Suppressor macrophage (primary cell): ENCODE results near the gene MAP3K4.
A peak's percentile ranks its signal among the peaks of the same experiment; 100 is the strongest.

ENCODE experiments used
- DNase-seq, 4 experiments: peaks; one replicate each; pipeline ENCODE4 v3.0.0-alpha.2; 2020 to 2022
- total RNA-seq, 17 experiments: gene quantifications; one replicate each; lab custom pipeline; 2026; ENCODE audit warnings: mixed read lengths in 6 of 17, inconsistent platforms in 3 of 17; lab: John Stamatoyannopoulos, UW

The MAP3K4 gene
- total RNA-seq: 12.6 to 322 (median 43.3) reads per million in 17 experiments

- peak; percentile 87 to 96 (median 92) for DNase-seq
These were observed at the start of gene MAP3K4 for GRCh38 chr6:160991406-160992060. Gene MAP3K4 (plus strand): TSS chr6:160991769. CDS start chr6:160991932, 163 bp downstream.

- DNase-seq: no peak
These were observed 47.6 kb upstream of the MAP3K4 start for GRCh38 chr6:160943997-160944396.

GRCh38 chr6:160945516-160946177 is 45.9 kb upstream of the MAP3K4 start:
- no peak for DNase-seq

DNA sequence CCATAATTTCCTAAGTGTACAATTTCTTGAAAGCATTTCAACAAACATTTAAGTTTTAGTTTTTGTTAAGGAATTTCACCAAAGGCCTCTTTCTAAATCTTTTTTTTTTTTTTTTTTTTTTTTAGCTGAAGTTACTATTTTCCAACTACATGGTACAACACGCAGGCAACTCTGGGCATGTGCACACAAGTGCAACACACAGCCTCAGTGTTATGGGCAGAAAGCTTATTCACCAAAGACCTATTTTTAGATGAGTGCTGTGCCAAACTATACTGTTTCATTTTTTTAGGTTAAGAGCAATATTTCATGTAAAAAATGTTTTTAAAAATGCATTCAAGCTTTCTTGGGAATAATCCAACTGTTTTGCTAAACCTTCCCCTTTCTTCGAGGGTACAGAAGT is 42.0 kb upstream of the MAP3K4 start:
- DNase-seq: no peak

- DNase-seq: no peak
These were observed 41.1 kb upstream of the MAP3K4 start for GRCh38 chr6:160950507-160950906.

DNA sequence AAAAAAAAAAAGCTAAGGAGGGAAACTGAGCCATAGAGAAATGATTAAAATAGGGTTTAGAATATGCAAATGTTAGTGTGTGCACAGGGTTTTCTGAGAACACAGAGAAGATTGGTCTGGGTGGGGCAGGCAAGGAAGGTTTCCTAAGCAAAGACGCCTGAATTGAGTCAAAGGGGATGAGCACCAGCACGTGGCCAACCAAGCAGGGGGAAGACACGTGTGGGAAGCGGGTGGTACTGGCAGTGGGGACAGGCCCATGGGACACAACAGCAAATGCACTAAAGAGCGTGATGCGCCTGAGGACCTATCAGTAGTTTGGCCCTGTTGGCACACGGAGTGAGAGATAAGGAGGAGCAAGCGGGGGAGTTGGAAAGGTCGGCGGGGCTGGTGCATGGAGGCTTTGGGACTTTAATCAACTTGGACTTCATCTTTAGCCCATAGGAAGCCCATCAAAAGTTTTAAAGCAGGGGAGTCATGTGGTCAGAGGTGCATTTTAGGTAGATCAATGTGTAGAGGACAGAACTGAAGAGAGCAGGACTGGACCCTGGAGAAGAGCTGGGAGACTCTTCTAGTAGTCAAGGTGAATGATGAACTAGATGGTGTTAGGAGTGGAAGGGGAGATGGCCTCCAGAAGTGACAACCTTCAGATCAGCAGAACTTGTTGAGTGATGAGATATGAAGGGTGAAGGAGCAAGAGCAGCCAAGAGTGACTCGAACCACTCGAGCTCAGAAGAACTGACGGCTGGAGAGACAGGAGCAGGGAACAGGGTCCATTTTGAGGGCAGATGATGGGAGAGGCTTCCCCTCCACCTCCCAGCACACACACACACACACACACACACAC is 40.2 kb upstream of the MAP3K4 start:
- DNase-seq: no peak

GRCh38 chr6:160952633-160953281 is 38.8 kb upstream of the MAP3K4 start:
- no peak for DNase-seq

GRCh38 chr6:160955508-160956295 is 35.9 kb upstream of the MAP3K4 start:
- no peak for DNase-seq

GRCh38 chr6:160956300-160957035 is 35.1 kb upstream of the MAP3K4 start:
- no peak for DNase-seq

- DNase-seq: no peak
These were observed 31.7 kb upstream of the MAP3K4 start for GRCh38 chr6:160959726-160960435.

DNA sequence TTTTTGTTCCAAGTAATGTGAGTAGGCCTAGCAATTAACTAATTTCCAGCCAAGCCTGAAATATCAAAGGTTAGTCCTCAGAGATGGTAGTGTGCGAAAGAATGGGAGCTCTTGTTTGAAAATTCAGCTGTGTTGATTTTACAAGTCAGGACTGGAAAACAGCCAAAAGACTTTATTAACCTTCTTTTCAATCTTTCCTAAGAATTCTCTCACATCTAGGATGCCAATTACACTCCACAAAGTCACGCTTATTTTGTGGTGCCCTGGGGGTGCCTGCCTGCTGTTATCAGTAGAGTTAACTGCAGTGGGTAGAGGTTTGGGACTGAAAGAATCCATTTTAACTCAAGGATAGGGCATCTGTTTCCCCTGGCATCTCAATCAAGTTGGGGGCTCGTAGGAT is 30.7 kb upstream of the MAP3K4 start:
- no peak for DNase-seq

DNA sequence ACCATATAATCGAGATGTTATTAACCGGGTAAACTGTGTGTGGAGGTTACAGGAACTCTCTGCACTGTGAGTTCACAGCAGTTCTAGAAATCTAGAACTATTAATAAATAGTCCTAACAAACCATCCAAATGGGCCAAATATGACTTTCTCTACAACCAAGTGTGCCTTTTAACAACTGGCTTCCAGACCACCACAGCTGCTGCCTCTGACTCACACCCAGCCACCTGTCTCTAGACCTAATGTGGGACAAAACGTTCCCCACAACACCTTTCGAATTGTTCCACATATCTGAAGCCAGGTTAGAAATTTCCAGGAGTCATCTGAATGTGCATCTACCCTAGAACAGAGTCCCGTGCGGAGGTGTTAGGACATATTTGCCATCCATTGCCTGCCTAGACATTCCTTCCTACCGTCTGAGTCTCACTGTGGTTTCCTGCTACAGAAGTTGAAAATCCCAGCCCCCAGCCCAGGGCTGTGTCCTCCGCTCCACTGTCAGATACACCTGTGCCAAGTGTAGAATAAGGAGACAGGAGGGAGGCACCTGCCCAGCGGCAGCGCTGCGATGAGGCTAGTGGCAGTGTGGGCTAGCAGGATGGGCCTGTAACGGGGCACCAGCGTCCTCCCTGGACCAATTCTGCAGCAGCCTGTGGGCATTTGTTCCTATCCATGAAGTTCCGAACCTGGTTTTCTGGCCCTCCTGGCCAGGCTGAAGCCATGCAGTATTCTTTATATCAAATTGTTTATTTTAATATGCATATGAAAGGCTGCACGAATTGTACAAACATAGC is 28.5 kb upstream of the MAP3K4 start:
- DNase-seq: no peak

DNA sequence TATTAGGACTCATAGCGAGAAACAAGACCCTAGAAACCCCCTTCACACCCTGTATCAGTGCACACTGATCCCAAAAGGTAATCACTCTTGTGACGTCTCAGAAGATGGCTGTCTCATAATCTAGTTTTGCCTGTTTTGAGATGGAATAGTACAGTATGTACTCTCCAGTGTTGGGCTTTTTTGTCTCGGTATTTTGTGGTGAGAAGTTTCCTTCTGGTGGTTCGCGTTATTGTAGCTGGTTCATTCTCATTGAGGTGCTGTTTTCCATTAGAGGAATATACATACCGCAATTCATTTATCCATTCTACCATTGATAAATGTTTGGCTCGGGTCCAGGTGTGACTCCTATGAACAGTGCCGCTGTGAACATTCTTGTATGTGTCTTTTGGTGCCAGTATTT is 27.9 kb upstream of the MAP3K4 start:
- no peak for DNase-seq

- no peak for DNase-seq
These were observed 25.7 kb upstream of the MAP3K4 start for GRCh38 chr6:160965893-160966292.

DNA sequence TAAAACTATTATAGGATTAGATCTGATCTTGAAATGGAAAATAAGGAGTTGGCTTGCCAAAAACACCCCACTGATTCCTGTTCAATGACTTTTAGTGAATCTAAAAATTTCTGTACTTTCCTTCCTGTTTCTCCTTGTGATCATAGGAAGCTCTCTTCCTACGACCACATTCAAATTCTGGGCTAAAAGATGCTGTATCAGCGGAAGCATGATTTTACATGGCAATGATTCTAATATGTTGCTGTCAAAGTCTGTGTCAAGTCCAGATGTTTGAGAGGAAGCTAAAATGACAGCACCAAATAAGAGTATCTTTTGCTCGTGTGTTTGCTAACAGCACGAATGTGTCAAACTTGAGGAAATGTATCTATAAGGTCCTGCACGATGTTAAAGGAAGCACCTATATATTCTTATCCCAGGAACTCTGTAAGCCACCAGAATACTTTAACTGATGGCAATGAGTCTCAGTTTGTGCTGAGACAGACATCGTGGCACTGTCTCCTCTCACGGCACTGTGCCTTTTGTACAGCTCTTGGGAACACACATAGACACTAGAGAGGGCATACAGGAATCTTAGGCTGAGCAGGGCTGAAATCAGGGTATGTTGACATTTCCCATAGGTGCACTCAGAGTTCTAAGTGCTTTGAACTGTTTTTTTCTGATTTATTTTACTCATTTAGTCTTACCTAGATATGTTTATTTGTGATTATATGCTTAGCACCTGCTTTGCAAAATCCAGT is 24.9 kb upstream of the MAP3K4 start:
- DNase-seq: peak in 2 of 4 experiments; percentile 10 to 17

DNA sequence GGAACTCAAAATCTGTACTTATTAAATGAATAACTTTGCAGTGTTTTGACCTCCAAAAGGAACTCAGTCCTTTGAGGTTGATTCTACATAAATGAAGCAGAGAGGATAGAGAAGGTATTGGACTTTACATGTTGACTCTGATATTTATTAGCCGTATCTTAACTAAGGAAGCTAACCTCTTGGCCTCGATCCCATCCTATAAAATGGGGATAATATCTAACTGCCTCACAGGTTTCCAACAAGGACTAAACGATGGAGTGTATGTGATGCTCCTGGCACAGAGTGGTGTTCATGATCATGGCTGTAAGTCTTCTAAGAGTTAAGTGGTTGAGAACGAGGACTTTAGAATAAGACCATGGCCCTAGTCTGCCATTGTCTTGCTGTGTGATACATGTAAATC is 24.2 kb upstream of the MAP3K4 start:
- DNase-seq: no peak

DNA sequence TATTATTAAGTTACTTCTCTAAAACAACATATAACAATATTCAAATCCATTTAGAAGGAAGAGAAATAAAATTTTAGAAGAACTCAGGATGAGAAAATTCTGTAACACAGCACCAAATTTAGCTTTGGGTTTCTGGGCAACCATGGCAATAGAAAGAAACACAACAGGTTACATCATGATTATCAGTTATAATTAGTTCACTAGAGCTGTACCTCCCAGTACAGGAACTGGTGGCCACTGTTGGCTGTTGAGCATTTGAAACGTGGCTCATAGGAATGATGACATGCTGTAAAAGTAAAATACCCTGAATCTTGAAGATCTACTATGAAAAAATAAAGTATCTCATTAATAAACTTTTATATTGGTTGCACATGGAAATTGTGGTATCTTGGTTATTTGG is 23.7 kb upstream of the MAP3K4 start:
- DNase-seq: peak in 1 of 4 experiments; percentile 16

DNA sequence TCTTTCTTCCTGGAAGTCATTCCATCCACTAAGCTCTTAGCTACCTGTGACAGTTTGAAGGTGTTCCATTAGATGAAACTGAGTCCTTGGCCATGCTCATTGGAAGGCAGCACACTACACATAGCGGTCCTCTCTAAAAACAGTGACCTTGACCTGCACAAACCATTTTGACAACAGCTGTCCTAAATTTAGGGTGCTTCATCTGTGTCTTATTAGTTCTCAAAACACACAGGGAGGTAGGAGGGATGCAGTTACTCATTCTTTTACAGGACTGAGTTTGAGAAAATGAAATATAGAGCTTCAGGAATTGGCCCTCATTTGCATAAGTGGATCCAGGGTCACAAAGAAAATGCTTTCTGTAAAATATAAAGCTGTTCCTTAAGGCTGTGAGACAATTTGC is 20.4 kb upstream of the MAP3K4 start:
- no peak for DNase-seq

GRCh38 chr6:160972111-160972510 is 19.5 kb upstream of the MAP3K4 start:
- DNase-seq: no peak
